Mesangial cell (primary cell): ENCODE measurements around the gene MXD1. TPM values are rescaled to one million over a fixed set of nuclear protein-coding genes. Genes with fewer than 3 reads are reported as not detected.

Experiments
- total RNA-seq: library from RNA; depleted of rRNA; stranded (reverse); fragments of >200 nt; gene quantifications from 2 replicates; pipeline ENCODE4 v1.2.3, GENCODE V29; 2015

Gene MXD1
- 1.3 and 3.4 TPM in 2 replicates for total RNA-seq

GRCh38 chr2:69914950-69915945 is at the start of gene MXD1:
MXD1 (plus strand) TSS chr2:69915109; CDS start chr2:69915331, 222 bp downstream.

GRCh38 chr2:69893684-69894551 is 21.0 kb upstream of the MXD1 start, which contains the start of gene SNRNP27:
SNRNP27 (plus strand) TSS chr2:69893956; CDS start chr2:69893985, 29 bp downstream.

GRCh38 chr2:69961496-69961895 is 46.6 kb downstream of the MXD1 start, which contains the start of gene ASPRV1:
ASPRV1 (minus strand) TSS chr2:69961631; CDS start chr2:69961436, 195 bp downstream.

Other genes with a start within 250 kb of the MXD1 start
- 57.0 and 204 TPM in 2 replicates for gene ANXA4, start 173.0 kb upstream of the MXD1 start, total RNA-seq
- gene GMCL1, start 85.4 kb upstream of the MXD1 start, total RNA-seq: 5.9 and 9.0 TPM in 2 replicates
- gene SNRNP27, start 21.2 kb upstream of the MXD1 start, total RNA-seq: 13.2 and 35.8 TPM in 2 replicates
- 0.16 TPM in 1 of 2 replicates, not detected in the other for gene ASPRV1, start 46.5 kb downstream of the MXD1 start, total RNA-seq
- gene PCBP1, start 172.4 kb downstream of the MXD1 start, total RNA-seq: 158 and 175 TPM in 2 replicates